T-helper 22 cell (primary cell): ENCODE measurements around the gene TTC17.
"Not testable (repeated sequence)": the region's sequence is repeated elsewhere in the genome, so short reads cannot be mapped to it uniquely, and the experiment has no call there.

ENCODE experiments used
- DNase-seq: peaks from one replicate; pipeline ENCODE4 v3.0.0-alpha.2; 2020; ENCODE audit warnings: low read depth

Gene TTC17

DNA sequence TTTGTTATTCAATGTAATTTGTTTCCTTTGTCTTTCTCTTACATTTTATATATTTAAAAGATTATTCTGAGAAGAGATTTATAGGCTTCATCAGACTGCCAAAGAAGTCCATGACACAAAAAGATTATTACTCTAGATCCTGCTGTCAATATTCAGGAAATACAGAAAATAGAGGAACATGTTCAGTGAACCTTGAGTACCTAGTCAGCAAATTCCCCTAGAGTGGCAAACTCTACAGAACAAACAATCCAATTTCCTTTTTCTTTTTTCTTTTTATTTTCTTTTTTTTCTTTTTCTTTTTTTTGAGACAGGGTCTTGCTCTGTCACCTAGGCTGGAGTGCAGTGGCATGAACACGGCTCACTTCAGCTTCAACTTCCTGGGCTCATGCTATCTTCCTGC lies 23.9 kb downstream of the TTC17 start:
- no peak for DNase-seq

DNA sequence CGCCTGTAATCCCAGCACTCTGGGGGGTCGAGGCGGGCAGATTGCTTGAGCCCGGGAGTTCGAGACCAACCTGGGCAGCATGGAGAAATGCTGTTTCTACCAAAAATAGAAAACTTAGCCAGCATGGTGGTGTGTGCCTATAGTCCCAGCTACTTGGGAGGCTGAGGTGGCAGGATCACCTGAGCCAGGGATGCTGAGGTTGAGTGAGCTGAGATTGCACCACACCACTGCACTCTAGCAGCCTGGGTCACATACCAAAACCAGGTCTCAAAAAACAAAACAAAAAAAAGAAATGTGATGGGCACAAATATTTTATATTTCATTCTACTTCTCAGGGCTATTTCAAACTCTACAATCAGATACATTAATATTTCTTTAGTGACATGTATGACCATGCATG lies 25.7 kb downstream of the TTC17 start:
- DNase-seq: no peak

DNA sequence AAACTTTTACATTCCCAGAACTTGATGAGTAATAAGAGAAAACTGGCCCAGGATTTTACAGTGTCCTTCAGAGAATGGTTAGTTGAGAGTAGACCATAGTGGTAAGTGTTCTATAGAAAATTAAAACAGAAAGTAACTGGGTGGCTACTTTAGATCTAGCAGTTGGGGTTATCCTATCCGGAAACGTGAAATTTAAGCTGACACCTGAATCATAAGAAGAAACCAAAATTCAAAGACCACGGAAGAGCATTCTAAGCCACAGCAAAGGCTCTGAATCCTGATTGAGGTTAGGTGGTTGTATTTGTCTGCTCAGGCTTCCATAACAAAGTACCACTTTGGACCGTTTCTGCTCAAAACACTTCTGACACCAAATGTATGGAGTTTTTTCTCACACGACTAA lies 34.0 kb downstream of the TTC17 start:
- DNase-seq: no peak

DNA sequence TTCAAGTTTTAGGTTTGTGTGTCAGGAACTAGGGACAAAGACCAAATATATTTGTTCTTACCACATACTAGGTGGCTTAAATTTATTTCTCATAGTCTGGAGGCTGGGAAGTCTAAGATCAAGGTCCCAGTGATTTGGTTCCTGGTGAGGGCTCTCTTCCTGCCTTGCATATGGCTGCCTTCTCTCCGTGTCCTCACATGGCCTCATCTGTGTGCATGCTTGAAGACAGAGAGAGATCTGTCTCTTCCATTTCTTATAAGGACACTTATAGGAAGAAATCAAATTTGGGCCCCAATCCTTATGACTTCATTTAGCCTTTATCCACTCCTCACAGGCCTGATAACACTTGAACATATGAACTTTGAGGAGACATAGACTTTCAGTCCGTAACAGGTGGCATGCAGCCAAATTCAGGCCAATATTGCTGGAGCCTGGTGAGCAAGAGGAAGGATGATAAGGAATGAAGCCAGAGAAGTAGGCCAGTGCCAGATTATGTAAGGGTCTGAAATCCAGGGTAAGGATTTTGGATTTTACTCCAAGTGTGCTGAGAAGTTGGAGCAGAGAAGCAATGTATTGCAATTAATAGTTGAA lies 35.1 kb downstream of the TTC17 start:
- no peak for DNase-seq

DNA sequence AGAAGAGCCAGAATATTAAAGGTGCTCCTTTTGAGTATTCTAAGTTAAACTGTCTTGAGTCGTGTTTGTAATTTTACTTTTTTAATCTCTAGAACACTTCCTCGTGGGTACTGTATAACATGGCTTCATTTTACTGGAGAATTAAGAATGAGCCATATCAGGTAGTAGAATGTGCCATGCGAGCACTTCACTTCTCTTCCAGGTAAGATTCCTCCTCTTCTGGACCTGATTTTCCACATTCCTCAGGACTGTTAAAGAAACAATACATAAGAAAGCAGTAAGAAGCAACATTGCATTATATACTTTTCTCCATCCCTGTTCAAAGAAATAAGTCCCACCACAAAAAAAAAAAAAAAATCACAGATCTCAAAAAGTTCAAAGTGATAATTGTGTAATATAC lies 37.9 kb downstream of the TTC17 start:
- no peak for DNase-seq

DNA sequence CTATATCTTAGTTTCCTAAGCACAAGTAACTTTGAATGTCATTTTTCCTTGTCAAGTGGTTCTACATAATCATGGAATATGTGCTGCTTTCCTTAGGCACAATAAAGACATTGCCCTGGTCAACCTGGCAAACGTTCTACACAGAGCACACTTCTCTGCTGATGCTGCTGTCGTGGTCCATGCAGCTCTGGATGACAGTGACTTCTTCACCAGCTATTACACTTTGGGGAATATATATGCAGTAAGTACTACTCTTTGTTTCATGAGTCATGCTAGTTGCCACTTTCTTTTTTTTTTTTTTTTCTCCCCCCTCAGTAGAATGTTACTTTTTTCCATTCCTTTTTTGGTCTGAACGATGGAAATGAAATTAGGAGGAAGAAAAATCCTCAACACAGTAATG lies 38.5 kb downstream of the TTC17 start:
- no peak for DNase-seq

DNA sequence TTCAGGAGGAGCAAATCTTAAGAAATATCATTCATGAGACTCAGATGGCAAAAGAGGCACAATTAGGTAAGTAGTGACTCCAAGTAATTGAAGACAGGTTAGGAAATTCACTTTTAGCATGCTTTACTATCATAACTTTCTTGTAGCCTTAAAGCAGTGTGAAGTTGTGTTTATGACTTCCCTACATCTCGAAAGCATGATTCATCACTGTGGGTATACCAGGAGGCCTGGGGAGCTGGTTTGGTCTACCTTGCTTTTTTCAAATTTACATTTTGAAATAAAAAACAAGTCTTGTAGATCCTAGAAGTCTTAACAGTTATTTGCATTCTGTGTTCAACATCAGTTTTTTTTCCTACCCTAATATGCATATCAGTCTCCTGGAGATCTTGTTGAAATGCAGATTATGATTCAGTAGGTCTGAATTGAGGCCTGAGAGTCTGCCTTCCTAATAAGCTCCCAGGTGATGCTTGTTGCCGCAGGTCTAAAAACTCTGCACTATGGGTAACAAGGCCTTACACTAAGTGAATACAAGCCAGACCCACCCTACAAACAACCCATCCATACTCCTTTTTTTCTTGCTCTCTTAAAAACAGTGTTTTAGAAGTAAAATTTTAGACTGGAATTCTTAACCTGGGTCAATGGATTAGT lies 41.4 kb downstream of the TTC17 start:
- DNase-seq: no peak

DNA sequence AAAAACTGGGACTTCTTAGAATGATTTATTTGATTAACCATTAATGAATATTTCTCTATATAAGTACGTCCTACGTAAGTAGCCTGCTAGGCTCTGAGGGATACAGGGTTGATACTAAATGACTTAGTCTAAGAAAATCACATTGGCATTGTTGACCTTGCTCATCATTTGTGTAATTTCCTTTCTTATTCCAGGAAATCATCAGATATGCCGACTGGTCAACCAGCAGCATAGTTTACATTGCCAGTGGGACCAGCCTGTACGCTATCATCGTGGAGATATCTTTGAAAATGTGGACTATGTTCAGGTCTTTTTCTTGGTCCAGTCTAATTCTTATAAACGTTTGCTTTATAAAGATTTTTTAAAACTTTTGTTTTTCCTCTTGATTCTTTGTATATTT lies 42.5 kb downstream of the TTC17 start:
- DNase-seq: no peak

DNA sequence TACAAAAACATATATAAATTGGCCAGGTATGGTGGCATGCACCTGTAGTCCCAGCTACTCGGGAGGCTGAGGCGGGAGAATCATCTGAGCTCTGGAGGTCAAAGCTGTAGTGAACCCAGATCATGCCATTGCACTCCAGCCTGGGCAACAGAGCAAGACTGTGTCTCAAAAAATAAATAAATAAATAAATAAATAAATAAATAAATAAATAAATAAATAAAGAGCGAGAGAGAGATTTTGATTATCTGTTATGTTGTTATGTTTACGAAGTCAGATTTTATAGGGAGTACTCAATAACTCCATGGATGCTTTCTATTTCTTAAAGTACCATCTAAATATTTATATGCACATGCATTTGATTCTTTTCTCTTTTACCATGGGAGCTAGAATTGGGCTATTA lies 43.1 kb downstream of the TTC17 start:
- DNase-seq: not testable (repeated sequence)

DNA sequence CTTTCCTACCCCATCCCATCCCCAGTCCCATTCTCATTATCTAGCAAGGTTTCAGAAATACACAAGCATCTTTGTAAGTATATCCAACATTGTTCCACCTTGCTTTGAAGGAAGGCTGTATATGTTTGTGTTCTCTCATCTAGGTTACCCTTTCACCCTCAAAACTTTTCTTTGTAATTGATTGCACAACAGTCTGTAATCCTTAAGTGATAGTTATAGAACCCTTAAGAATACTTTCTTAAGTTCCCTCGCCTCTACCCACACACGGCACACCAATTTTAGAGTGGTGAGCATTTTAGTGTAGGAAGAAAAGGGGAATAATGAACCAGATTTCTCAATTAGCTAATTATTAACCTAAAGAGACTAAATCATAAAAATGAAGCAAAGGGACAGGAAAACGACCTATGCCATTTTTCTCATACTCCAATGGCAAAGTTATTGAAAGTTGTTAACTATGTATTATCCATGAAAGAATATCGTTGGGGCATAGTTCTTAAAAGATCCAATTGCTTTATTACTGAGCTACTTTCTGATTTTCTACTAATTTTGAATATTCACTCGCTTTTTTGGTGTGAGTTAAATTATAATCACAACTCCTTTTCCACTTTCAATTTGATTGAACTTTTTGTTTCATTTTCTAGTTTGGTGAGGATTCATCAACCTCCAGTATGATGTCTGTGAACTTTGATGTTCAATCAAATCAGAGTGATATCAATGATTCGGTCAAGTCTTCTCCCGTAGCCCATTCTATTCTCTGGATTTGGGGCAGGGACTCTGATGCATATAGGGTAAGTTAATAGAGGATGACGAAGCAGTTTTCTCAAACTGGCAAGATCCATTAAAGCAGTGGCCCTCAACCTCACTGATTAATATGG lies 44.9 kb downstream of the TTC17 start:
- DNase-seq: no peak

DNA sequence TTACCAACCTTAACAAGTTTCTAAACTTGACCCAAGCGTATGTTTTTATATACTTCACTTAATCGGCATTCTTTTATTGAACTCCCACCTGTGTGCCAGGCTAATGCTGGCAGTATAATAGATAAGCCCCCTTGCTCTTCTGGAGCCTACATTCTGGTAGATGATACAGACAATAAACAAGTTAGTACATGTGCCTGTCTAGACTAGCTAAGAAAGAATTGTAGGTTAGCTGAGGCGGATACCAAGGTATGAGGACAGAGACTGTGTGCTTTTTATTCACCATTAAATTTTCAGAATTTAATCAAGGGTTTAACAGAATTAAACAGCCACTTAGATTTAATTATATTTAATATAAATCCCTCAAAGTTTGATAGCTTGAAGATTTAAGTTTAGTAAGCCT lies 45.7 kb downstream of the TTC17 start:
- DNase-seq: no peak

DNA sequence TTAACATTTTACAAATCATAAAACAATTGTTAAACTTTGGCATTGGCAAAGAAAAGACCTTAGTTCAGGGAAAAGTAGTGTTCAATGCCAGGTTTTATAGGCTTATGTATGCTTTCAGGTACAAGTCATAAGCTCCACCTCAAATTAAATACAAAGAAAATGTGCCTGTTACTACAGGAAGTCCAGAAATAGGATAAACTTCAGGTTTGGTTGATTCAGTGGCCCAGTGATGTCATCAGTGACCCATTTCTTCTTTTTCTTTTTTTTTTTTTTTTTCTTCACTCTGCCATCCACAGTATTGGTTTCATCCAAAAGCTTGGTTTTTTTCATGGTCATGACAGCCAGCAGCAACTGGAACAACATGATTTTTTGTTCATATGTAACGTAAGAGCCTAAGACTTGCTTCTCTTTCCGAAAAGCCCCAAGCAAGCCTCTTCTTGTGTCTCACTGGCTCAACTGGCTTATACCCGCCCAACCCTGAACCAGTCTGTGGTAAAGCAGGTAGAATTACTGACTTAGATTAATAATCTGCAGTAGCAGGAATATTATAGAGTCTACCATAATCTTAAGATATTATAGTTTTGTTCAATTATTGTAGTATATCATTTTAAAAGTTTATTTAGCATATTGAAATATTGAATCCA lies 46.2 kb downstream of the TTC17 start:
- no peak for DNase-seq

DNA sequence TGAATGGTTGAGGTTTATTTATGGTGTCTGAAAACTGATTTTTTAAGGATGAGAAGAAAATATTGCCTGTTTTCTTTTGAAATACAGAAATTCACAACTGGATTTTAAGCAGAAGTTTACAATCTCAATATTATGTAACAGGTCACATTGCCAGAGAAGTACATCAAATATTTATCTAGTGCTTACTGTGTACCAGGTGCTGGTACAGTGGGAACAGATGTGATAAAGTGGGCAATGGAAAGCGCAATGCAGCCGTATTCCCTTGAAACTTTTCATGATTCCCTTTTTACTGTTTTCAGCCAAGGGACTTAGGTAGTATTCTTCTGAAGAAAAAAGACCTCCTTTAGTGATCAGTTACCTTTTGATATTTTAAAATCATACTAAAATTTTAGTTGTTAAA lies 49.6 kb downstream of the TTC17 start:
- no peak for DNase-seq

DNA sequence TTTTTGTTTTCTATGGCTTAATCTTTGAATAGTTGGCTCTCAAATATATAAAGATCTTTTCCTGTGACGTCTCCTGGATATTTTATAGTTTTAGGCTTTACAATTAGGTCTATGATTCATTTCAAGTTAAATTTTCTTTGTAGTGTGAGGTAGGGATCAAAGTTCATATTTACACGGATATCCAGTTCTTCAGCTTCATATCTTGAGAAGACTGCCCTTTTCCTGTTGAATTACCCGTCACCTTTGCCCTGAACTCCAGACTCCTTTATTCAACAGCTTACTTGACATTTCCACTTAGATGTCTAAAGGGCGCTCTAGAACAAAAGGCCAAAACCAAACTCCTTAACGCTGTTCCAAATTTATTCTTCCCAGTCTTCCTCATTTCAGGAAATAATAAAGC lies 51.7 kb downstream of the TTC17 start:
- DNase-seq: no peak

DNA sequence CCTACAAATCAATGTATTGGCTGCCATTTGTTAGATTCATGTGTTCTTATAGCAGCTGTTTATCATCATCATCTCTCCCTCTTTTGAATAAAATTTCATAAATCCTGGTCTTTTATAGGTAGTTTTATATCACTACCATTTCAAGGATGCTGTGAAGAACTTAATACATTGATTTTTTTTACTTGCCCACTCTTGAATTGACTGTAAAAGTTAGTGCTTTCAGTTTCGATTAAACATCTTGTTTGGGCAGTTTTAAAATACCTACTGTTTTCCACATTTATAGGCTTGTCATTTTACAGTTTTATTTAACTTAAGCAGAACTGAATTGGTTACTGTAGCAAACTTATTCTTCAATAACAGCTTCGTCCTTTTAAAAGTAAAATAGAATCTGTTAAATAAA lies 59.5 kb downstream of the TTC17 start:
- no peak for DNase-seq

DNA sequence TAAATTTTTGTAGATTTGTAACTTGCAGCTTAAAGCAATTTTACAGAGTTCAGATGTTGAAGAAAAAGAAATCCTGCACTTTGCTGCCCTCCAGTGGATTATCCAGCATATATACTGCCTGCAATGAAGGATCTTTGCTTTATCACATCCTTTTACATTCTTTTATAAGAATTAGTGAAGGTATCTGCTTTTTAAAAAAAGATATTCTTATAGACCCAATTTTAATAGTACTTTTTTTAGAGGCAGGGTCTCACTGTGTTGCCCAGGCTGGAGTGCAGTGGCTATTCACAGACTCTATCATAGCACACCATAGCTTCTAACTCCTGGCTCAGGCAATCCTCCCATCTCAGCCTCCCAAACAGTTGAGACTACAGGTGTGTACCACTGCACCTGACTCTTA lies 60.7 kb downstream of the TTC17 start:
- no peak for DNase-seq

DNA sequence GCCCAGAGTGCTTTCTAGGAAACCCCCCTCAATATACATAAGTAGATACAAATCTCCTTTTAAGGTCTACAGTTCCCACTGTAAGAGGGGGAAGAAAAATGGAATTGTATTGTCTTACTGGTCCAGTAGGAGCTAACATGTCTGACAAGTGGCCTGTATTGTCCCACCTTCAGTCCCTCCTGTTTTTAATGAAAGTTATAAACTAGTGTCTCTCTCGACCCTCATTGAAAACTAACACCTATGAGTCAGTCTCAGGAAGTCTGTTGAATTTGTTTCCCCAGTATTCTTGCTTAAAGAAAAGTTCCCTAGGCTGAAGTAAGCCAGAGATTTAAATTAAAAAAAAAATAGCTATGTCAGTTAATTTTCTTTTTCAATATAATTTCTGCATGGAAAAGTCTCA lies 69.3 kb downstream of the TTC17 start:
- DNase-seq: no peak

DNA sequence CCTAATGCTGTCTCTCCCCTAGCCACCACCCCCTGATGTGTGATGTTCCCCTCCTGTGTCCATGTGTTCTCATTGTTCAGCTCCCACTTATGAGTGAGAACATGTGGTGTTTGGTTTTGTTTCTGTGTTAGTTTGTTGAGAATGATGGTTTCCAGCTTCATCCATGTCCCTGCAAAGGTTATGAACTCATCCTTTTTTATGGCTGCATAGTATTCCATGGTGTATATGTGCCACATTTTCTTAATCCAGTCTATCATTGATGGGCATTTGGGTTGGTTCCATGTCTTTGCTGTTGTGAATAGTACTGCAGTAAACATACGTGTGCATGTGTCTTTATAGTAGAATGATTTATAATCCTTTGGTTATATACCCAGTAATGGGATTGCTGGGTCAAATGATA lies 72.2 kb downstream of the TTC17 start:
- not testable (repeated sequence) for DNase-seq

DNA sequence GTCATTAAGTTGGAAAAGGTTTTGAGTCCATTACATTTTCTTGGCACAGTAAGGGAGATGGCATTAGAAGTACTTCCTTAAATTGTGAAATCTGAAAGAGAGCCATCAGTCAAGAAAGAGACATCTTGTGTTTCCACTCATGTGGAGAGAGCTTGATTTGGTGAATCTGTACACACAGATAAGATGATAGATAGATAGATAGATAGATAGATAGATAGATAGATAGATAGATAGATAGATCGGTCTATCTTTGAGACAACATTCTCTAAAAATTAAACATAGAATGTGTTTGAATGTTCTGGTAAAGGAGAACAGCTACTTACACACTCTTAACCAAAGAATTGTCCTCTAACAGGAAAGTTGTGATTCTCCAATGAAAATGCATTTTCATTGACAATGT lies 76.2 kb downstream of the TTC17 start:
- no peak for DNase-seq

DNA sequence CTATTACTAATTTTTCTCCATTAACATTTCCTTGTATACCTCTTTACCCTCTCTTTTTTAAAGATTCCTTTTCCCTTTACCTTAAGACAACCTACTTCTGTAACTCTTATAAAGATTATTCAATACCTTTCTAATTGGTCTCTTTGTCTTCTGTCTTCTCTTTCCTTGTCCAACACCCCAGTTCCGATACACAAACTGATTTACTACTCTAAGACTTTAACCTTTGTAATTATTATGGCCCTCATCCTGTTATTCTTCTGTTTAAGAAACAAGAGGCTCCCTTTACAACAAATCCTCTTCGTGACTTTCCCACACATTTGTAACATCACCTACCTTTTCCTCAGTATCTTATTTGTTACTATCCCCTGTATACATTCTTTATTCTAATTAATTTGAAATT lies 81.8 kb downstream of the TTC17 start:
- DNase-seq: no peak

DNA sequence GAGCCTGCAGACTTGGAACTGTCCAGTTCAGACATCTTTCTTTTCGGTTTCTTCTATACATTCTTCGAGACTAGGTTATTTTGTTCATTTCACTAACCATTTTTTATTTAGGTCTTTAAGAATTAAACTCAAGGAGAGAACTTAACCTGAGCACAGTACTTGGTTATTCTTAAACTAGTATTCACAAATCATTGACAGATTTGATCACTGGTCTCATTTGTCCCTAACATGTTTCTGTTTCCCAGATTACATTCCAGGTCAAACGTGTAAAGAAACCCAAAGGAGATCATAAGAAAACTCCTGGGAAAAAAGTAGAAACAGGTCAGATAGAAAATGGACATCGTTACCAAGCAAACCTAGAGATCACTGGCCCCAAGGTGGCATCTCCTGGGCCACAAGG lies 85.1 kb downstream of the TTC17 start:
- no peak for DNase-seq

DNA sequence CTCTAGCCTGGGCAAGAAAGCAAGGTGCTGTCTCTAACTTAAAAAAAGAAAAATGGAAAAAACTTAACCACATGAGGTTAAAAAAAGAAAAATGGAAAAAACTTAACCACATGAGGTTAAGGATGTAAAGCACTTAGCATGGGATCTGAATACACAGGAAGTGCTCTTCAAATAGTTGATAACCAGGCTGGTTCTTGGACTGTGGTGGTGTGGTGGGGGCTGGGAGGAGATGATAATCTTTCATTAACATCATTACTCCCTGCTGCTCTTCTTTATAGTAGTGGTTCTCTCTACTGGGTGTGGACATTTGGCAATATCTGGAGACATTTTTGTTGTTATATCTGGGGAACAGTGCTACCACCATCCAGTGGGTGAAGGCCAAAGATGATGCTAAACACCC lies 88.4 kb downstream of the TTC17 start:
- no peak for DNase-seq

DNA sequence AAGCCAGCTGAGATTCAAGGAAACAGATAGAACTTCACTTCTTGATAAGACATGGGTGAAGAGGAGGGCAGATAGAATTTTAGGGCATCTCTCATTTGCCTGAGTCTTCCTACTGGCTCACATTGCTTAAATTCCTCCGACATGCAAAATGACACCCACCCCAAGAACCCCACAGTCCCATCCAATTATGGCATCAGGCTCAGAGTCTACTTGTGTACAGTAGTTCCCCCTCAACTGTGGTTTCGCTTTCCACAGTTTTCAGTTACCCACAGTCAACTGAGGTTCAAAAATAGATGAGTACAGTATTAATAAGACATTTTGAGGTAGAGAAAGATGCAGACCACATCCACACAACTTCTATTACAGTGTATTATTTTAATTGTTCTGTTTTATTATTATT lies 99.8 kb downstream of the TTC17 start:
- no peak for DNase-seq
